ENCODE measurements around the gene HDAC4.

HDAC4 gene

DNA sequence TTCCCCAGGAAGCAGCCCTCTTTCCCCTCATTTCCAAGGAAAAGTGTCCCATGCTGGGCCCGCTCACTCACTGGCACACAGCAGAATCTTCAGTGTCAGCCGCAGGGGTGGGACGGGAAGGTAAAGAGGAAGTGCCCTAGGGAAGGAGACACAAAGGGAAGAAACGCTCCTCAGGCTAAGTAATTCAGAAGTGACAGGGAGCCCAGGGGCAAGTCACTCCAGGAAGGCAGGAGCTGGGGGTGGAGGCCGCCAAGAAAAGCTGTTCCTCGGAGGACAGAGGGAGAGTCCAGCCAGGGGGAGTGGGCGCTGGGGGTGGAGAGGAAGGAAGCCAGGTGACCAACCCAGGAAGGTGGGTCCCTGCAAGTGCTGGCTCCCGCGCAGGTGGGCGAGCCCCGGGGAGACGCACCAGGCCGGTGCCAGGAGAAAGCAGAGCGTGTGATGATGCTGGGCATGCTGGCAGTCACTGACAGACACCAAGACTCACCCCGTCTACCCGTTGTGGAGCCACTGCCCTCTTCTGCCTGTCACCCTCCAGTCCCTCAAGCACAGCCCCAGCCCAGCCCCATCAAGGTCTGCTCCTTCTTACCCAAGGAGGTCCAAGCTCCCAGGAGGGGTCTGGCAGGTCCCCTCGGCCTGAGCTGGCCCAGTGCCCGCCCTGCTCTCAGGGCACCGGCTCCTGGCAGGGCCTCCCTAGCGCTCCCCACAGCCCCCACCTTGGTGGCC is 21.7 kb downstream of the HDAC4 start:
- TF ChIP-seq GATA2 (IDR thresholded peaks at IDR 0.05; ENCODE audit: low read depth, low read length) (no peak), GATA3 (IDR thresholded peaks at IDR 0.05; ENCODE audit: low read depth, low read length) (no peak)

DNA sequence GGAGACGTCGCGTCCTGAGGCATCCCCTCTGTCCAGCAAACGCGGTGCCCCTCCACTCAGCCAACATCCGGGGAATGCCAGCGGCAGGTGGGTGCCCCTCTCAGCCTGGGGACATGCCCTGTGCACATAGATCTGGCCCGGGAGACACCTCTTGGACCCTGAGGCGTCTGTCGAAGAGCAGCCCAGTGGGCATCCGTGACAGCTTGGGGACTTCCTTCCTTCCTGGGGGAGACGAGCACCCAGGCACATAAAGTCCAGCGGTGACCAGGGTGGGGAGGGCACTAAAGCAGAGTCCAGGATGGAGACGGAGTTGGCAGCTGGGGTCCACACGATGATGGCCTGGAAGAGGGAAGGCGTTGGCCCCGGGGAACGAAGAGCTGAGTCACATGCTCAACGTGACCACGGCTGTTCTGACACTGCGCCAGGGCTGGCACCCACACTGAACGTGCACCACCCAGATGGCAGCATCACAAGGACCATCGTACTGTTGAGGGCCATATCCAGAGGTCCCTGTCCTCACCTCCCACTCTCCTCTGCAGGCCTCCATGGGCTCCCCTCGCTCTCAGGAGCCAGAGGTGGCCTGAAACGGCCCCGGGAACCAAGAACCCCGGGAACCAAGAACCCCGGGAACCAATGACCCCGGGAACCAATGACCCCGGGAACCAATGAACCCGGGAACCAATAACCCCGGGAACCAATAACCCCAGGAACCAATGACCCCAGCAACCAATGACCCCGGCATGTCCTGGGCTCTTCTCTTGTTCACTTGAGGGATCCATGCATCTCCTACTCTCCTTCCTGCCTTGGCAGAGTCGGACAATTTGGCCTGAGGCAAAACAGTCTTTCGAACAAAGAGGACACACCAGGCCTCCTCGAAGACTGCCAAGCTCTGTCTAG is 22.6 kb downstream of the HDAC4 start:
- TF ChIP-seq GATA2 (IDR thresholded peaks at IDR 0.05; ENCODE audit: low read depth, low read length) (no peak), GATA3 (IDR thresholded peaks at IDR 0.05; ENCODE audit: low read depth, low read length) (no peak)

DNA sequence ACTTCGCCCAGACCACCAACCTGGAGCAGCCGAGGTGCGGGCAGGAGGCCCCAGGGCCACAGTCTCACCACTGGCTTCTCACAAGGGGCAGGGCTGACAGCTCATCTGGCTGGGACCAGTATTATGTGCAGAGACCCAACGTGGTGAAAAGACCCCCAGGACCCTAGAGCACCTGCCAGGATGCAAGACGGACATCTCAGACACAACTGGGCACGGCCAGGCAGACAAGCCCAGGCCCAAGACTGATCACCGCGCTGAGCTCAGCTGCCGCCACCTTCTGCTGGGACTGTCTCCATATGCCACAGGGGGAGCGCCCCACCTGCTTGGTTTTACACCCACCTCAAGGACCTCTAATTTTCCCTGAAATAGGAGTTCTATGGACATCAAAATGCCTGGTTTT is 23.2 kb downstream of the HDAC4 start:
- TF ChIP-seq GATA3 (IDR thresholded peaks at IDR 0.05; ENCODE audit: low read depth, low read length) (no peak), GATA2 (IDR thresholded peaks at IDR 0.05; ENCODE audit: low read depth, low read length) (no peak)

DNA sequence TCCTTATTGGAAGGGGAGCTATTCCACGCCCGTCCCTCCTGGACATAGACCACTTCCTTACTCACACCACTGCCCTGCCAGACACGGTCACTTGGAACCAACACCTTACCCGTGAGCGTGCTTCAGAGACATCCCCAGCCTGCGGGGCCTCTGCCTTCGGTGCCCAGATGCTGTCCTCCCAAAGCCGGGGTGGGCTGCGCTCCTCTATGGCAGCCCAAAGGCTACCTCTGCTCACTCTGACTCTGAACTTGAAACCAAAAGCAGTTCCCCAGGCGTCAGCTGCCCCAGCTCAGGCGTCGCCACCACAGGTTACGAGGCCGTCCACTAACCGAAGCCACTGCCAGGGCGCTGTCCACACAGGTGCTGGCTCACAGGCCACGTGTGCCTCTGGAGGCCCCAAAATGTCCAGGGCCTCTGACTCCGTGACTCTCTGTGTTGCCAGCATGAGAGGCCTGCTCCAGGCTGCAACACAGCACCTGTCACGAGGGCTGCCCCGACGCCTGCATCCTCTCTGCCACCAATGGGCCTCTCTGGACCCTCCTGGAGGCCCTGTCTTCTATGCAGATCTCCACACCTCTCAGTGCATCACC is 23.8 kb downstream of the HDAC4 start:
- no peak for TF ChIP-seq GATA2 (IDR thresholded peaks at IDR 0.05; ENCODE audit: low read depth, low read length)
- TF ChIP-seq GATA3 (IDR thresholded peaks at IDR 0.05; ENCODE audit: low read depth, low read length) = no peak

DNA sequence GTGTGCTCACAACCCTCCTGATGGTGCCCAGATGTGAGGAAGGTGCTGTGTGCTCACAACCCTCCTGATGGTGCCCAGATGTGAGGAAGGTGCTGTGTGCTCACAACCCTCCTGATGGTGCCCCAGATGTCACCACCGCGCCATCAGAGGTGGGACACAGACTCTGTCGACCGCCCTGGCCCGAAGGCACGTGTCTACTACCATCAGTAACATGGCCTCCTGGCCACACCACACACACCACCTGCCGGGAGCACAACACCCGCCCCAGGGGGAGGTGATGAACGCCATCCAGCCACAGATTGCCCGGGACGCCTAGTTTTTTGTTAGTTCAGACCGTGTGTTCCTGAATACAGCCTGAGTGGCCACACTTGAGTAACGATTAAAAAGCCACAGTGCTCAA is 24.5 kb downstream of the HDAC4 start:
- TF ChIP-seq GATA3 (IDR thresholded peaks at IDR 0.05; ENCODE audit: low read depth, low read length) (no peak), GATA2 (IDR thresholded peaks at IDR 0.05; ENCODE audit: low read depth, low read length) (no peak)

DNA sequence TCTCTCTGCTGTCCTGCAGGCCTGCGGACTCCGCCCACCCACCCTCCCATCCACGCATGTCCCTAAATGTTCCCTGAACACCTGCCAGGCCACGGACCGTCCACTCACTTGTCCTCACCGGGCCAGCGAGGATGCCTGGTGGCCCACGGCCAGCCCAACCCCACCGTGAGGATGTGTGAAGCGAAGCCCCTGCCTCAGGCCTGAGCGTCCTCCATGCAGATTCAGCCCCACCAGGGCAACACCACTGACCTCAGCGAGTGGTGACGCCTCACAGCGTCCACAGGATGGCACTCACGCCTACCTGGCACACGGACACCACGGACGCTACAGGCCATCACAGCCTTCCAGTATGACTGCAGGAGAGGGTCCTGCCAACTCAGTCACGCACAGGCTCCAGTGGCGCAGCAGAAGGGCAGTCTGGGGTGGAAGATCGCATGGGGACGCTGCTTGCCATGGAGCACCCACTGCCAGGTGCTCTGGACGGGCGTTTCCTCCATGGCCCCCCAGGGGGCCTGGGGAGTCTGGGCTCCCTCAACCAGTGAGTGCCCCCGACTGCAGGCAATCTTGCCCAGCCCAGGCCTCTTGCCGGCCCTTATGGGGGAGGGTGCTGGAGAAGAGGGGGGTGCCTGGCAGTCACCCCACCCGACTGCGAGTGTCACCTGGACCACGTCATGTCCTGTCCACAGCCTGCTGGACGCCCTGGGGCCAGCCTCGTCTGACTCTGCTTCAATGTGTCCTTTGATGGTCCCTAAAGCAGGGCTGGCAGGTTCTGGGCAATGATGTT is 25.4 kb downstream of the HDAC4 start:
- TF ChIP-seq GATA2 (IDR thresholded peaks at IDR 0.05; ENCODE audit: low read depth, low read length) (no peak), GATA3 (IDR thresholded peaks at IDR 0.05; ENCODE audit: low read depth, low read length) (no peak)

DNA sequence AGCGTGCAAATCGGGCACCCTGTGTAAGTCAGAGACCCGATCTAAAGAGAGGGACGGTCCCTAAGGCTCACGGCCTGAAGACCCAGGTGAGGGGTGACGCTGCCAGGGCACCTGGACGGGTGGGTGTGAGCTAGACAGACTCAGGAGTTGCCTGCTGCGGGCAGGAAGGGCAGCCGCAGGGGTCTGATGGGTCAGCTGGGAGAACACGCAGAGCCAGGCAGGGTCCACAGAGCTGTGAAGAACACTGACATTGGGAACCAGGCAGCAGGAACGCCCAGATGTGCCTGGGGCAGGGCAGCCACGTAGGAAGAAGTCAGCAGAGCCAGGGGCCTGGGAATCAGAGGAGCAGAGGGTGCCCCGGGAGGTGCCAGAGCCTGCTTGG is 25.9 kb downstream of the HDAC4 start:
- TF ChIP-seq GATA3 (IDR thresholded peaks at IDR 0.05; ENCODE audit: low read depth, low read length) = no peak
- no peak for TF ChIP-seq GATA2 (IDR thresholded peaks at IDR 0.05; ENCODE audit: low read depth, low read length)

DNA sequence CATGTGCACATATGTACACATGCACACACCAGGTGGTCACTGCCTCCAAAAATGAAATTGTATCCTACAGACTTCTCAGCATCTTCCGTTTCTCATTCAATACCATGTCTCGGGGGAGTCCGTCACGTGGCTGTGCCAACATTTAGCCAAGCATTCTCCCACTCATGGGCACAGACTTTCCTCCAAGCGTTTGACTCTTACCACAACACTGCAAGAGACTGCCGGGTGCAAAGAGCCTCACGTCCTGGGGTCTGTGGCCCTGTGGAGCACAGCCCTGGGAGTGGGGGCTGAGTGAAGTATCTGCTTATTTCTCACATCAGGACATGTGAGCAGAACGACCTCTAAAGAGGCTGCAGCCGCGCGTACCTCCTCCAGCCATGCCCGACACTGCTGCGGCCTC is 28.0 kb downstream of the HDAC4 start:
- TF ChIP-seq GATA2 (IDR thresholded peaks at IDR 0.05; ENCODE audit: low read depth, low read length) (no peak), GATA3 (IDR thresholded peaks at IDR 0.05; ENCODE audit: low read depth, low read length) (no peak)

DNA sequence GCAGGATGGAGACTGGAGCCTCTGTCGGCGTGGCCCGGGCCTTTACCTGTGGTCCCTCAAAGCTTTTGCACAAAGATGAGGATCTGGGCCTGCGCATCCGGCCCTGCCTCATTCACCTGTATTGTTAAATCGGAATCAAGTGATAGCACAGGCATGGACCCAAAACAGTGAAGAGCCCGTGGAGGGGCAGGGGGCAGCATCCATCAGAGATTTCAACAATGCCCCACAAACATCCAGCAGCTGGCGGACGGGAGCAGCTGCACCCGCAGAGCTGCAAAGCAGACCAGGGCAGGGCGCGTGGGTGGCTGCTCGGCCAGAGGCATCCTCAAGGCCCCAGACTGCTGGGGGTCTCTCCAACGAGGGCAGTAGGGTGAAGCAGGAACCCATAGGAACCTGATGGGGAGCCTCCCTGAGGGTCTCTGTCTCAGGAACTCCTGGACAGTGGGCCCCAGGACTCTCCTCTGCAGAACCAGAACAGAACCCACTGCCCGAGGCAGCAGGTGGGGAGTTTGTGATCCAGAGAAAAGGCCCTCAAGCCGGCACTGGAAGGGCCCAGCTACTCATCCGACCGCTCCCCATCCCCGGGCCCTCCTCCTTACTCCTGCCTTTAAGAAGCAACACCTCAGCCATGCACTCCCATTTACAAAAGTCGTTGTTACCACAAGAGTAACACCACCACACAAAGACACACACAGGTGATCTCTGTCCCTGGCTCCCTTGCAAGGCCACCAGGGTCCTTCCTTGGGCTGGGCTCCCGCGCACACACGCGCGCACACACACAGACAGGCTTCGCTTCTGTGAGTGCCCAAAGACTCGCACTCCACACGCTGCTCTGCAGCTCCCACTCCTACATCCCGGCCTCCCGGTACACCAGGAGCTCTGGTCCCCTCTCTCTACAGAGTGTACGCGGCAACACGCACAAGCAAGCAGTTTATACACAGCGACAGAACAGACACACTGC is 28.8 kb downstream of the HDAC4 start:
- TF ChIP-seq GATA3 (IDR thresholded peaks at IDR 0.05; ENCODE audit: low read depth, low read length) (no peak), GATA2 (IDR thresholded peaks at IDR 0.05; ENCODE audit: low read depth, low read length) (no peak)

DNA sequence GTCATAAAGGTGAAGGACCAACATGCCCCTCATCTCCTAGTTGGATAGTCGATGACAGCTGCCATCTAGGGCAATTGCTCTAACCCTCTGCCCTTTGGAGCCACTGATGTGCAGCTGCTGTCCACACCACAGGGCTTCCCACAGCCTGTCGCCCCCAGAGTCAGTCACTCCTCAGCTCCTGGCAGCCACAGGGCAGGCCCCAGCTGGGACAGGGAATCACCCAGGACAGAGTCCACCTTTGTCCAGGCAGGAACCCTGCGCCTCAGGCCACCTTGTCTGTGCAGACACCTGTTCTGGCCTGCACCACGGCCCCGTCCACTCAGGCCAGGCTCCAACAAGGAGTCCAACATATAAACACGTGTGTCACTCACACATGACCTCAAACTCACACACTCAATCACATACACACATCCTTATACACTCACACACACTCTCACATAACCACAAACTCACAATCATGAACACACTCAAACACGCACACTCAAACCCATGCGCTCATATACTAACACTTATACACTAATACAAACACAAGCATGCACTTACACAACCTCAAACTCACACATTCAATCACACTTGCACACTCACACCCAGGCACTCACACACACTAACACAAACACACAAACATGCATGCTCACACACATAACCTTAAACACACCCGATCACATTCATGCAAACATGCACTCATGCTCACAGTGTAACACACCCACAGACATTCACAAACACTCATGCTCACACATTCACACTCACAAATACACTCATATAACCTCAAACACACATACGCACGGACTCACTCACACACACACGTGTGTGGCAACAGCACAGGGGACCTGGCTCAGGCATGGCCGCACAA is 29.7 kb downstream of the HDAC4 start:
- no peak for TF ChIP-seq GATA3 (IDR thresholded peaks at IDR 0.05; ENCODE audit: low read depth, low read length)
- no peak for TF ChIP-seq GATA2 (IDR thresholded peaks at IDR 0.05; ENCODE audit: low read depth, low read length)

DNA sequence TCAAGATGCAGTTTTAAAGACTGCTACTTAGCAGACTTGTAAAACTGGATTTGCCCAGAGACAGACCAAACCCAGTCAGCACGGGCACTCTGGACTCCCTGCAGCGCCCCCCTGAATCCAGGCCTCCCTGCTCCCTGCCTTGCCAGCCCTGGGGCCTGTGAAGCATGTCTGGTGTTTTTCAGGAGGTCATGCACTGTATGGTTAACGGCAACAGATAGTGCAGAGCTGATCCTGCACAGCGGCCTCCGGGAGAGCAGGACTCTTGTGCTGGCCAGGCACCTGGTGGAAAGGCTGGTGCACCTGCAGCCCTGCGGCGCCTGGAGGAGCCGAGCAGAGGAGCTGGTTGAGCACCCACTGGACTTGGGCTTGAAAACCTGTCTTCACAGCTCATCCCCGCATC is 30.4 kb downstream of the HDAC4 start:
- TF ChIP-seq GATA2 (IDR thresholded peaks at IDR 0.05; ENCODE audit: low read depth, low read length) (no peak), GATA3 (IDR thresholded peaks at IDR 0.05; ENCODE audit: low read depth, low read length) (no peak)

DNA sequence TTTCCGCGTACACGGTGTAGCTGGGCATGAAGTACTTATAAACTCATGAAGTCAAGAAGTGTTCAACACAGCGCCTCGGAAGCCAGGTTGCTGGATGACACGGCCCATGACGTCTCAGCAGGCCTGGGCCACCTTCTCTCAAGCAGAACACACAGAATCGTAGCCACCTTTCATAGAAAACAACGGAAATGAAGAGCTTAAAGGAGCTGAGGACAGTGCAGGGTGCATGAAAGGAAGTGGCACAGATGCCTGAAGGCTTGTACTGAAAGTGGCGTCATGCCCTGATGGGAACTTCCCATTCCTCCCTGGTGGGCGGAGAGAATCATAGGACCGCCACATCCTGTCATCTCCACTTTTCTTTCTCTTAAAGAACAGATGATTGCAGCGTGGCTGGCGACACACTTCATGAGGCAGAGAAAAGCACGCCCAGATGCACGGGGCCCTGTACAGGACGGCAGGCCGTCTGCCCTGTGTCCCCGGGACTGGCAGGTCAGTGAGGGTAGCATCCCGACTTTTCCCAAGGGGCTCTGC is 31.1 kb downstream of the HDAC4 start:
- TF ChIP-seq GATA2 (IDR thresholded peaks at IDR 0.05; ENCODE audit: low read depth, low read length) = no peak
- TF ChIP-seq GATA3 (IDR thresholded peaks at IDR 0.05; ENCODE audit: low read depth, low read length) = no peak

All from SH-SY5Y (cell line).